ENCODE data around the gene ZNF784.

ZNF784 gene

GRCh38 chr19:55621673-55622231 is 2.6 kb downstream of the ZNF784 start:
- DNase-seq (ENCODE audit: low read depth in 1 of 2, low spot score in 1 of 2) = no peak

- DNase-seq (ENCODE audit: low read depth in 1 of 2, low spot score in 1 of 2) = no peak
Measured at GRCh38 chr19:55621205-55621672, 3.1 kb downstream of the ZNF784 start.

GRCh38 chr19:55620410-55621204 is 3.8 kb downstream of the ZNF784 start:
- no peak for DNase-seq (ENCODE audit: low read depth in 1 of 2, low spot score in 1 of 2)

GRCh38 chr19:55619286-55619685 is 5.1 kb downstream of the ZNF784 start:
- DNase-seq (ENCODE audit: low read depth in 1 of 2, low spot score in 1 of 2) = no peak

GRCh38 chr19:55618426-55618825 is 5.9 kb downstream of the ZNF784 start:
- DNase-seq (ENCODE audit: low read depth in 1 of 2, low spot score in 1 of 2) = no peak

GRCh38 chr19:55617426-55617825 is 6.9 kb downstream of the ZNF784 start:
- no peak for DNase-seq (ENCODE audit: low read depth in 1 of 2, low spot score in 1 of 2)

GRCh38 chr19:55616395-55616875 is 7.9 kb downstream of the ZNF784 start:
- no peak for DNase-seq (ENCODE audit: low read depth in 1 of 2, low spot score in 1 of 2)

GRCh38 chr19:55615543-55616394 is 8.6 kb downstream of the ZNF784 start:
- no peak for DNase-seq (ENCODE audit: low read depth in 1 of 2, low spot score in 1 of 2)

GRCh38 chr19:55614711-55615542 is 9.4 kb downstream of the ZNF784 start:
- DNase-seq (ENCODE audit: low read depth in 1 of 2, low spot score in 1 of 2) = no peak

- no peak for DNase-seq (ENCODE audit: low read depth in 1 of 2, low spot score in 1 of 2)
Measured at GRCh38 chr19:55613930-55614710, 10.2 kb downstream of the ZNF784 start.

GRCh38 chr19:55613396-55613795 is 11.0 kb downstream of the ZNF784 start:
- DNase-seq (ENCODE audit: low read depth in 1 of 2, low spot score in 1 of 2) = no peak

GRCh38 chr19:55611983-55612645 is 12.3 kb downstream of the ZNF784 start:
- DNase-seq (ENCODE audit: low read depth in 1 of 2, low spot score in 1 of 2) = no peak

- DNase-seq (ENCODE audit: low read depth in 1 of 2, low spot score in 1 of 2) = no peak
Measured at GRCh38 chr19:55611300-55611982, 12.9 kb downstream of the ZNF784 start.

- DNase-seq (ENCODE audit: low read depth in 1 of 2, low spot score in 1 of 2) = no peak
Measured at GRCh38 chr19:55609326-55609725, 15.0 kb downstream of the ZNF784 start.

GRCh38 chr19:55606817-55607216 is 17.5 kb downstream of the ZNF784 start:
- no peak for DNase-seq (ENCODE audit: low read depth in 1 of 2, low spot score in 1 of 2)

- no peak for DNase-seq (ENCODE audit: low read depth in 1 of 2, low spot score in 1 of 2)
Measured at GRCh38 chr19:55606471-55606787, 17.9 kb downstream of the ZNF784 start.

GRCh38 chr19:55605637-55606470 is 18.5 kb downstream of the ZNF784 start, which contains the start of gene ZNF865:
TSS of gene ZNF865 (plus strand) at chr19:55605647. CDS start at chr19:55613619, 7,972 bp downstream.
- peak; percentile 44 to 46 for DNase-seq (ENCODE audit: low read depth in 1 of 2, low spot score in 1 of 2)

- peak; percentile 97 to 98 for DNase-seq (ENCODE audit: low read depth in 1 of 2, low spot score in 1 of 2)
Measured at GRCh38 chr19:55605207-55605636, 19.1 kb downstream of the ZNF784 start.

All from stimulated activated CD4-positive, alpha-beta T cell treated with anti-CD3 and anti-CD28 coated beads, Interleukin-15, amount 100 ng/mL, for 1 hour (primary cell).